ENCODE measurements around the gene TMX2.
A peak's percentile ranks its signal among the peaks of the same experiment; 100 is the strongest.

The TMX2 gene

GRCh38 chr11:57729479-57729878 is 17.1 kb downstream of the TMX2 start:
- TF ChIP-seq CTCF (IDR thresholded peaks at IDR 0.05; ENCODE audit: low read depth, low read length) = no peak

GRCh38 chr11:57732661-57733060 is 20.3 kb downstream of the TMX2 start:
- TF ChIP-seq CTCF (IDR thresholded peaks at IDR 0.05; ENCODE audit: low read depth, low read length) = no peak
- Histone ChIP-seq H3K36me3 (no peaks in the 10 kb centered on the region), H3K27me3 (no peaks in the 10 kb centered on the region), H3K9me3 (no peaks in the 10 kb centered on the region), H3K4me1 (no peaks in the 10 kb centered on the region), H3K4me3 (ENCODE audit: low read depth, low read length) (no peak overlapping the region)
- DNase-seq = no peak

More at GRCh38 chr11:57729479-57729878, 17.1 kb downstream of the TMX2 start:
- no peaks in the 10 kb centered on the region for H3K4me1 ChIP-seq
- DNase-seq = no peak
- no peak overlapping the region for H3K4me3 ChIP-seq (ENCODE audit: low read depth, low read length)
- H3K9me3 ChIP-seq = no peaks in the 10 kb centered on the region
- H3K36me3 ChIP-seq = no peaks in the 10 kb centered on the region
- no peaks in the 10 kb centered on the region for H3K27me3 ChIP-seq

GRCh38 chr11:57735619-57736298 is 23.4 kb downstream of the TMX2 start:
- Histone ChIP-seq H3K4me3 (ENCODE audit: low read depth, low read length) (no peak overlapping the region), H3K4me1 (no peaks in the 10 kb centered on the region), H3K27me3 (no peaks in the 10 kb centered on the region), H3K36me3 (no peaks in the 10 kb centered on the region; the same call in 1 of the 2 replicates), H3K9me3 (no peaks in the 10 kb centered on the region)
- no peak for TF ChIP-seq CTCF (IDR thresholded peaks at IDR 0.05; ENCODE audit: low read depth, low read length)
- DNase-seq = no peak

GRCh38 chr11:57741132-57742086 is 29.0 kb downstream of the TMX2 start, which contains the start of gene SELENOH:
SELENOH (plus strand) TSS chr11:57741491; CDS start chr11:57741596, 105 bp downstream.
- Histone ChIP-seq H3K4me3 (ENCODE audit: low read depth, low read length) (peak within 1 kb of the TSS; percentile 91), H3K27me3 (no peaks in the 10 kb centered on the region), H3K9me3 (no peaks in the 10 kb centered on the region), H3K36me3 (peaks cover 16% of the 10 kb centered on the region), H3K4me1 (no peaks in the 10 kb centered on the region)
- TF ChIP-seq CTCF (IDR thresholded peaks at IDR 0.05; ENCODE audit: low read depth, low read length) = no peak
- DNase-seq = peak; percentile 93

GRCh38 chr11:57742087-57742452 is 29.7 kb downstream of the TMX2 start:
- no peak for DNase-seq
- TF ChIP-seq CTCF (IDR thresholded peaks at IDR 0.05; ENCODE audit: low read depth, low read length) = no peak
- peak overlapping the region; percentile 91 for H3K4me3 ChIP-seq (ENCODE audit: low read depth, low read length)
- H3K27me3 ChIP-seq = no peaks in the 10 kb centered on the region
- H3K9me3 ChIP-seq = no peaks in the 10 kb centered on the region
- no peaks in the 10 kb centered on the region for H3K4me1 ChIP-seq
- peaks cover 16% of the 10 kb centered on the region for H3K36me3 ChIP-seq

Measured in BE2C (cell line).